CD4-positive, alpha-beta T cell treated with Interleukin-10 for 1 hour (primary cell): Measurements from ENCODE around the gene EMP2.
"Not testable (repeated sequence)": the region's sequence is repeated elsewhere in the genome, so short reads cannot be mapped to it uniquely, and the experiment has no call there.

Source experiments
- DNase-seq: peaks from one replicate; pipeline ENCODE4 v3.0.0-alpha.2; 2020

The EMP2 gene

GRCh38 chr16:10519929-10520868 is 60.2 kb downstream of the EMP2 start:
- DNase-seq: no peak

GRCh38 chr16:10519297-10519696 is 61.1 kb downstream of the EMP2 start:
- DNase-seq: no peak

- no peak for DNase-seq
Observed at GRCh38 chr16:10518479-10519041, 61.8 kb downstream of the EMP2 start.

GRCh38 chr16:10517868-10518267 is 62.5 kb downstream of the EMP2 start:
- DNase-seq: no peak

GRCh38 chr16:10514369-10515055 is 65.9 kb downstream of the EMP2 start:
- DNase-seq: peak; percentile 61

GRCh38 chr16:10511829-10512228 is 68.6 kb downstream of the EMP2 start:
- DNase-seq: no peak

GRCh38 chr16:10510279-10510678 is 70.1 kb downstream of the EMP2 start:
- no peak for DNase-seq

- peak; percentile 79 for DNase-seq
Observed at GRCh38 chr16:10509534-10510025, 70.8 kb downstream of the EMP2 start.

GRCh38 chr16:10505286-10505685 is 75.1 kb downstream of the EMP2 start:
- DNase-seq: not testable (repeated sequence)

GRCh38 chr16:10504404-10504885 is 76.0 kb downstream of the EMP2 start:
- no peak for DNase-seq

GRCh38 chr16:10502776-10503175 is 77.6 kb downstream of the EMP2 start:
- DNase-seq: no peak

GRCh38 chr16:10501016-10501607 is 79.3 kb downstream of the EMP2 start:
- DNase-seq: no peak

- DNase-seq: no peak
Observed at GRCh38 chr16:10500582-10500981, 79.8 kb downstream of the EMP2 start.

- no peak for DNase-seq
Observed at GRCh38 chr16:10497132-10498101, 83.0 kb downstream of the EMP2 start.

- DNase-seq: no peak
Observed at GRCh38 chr16:10495031-10495345, 85.4 kb downstream of the EMP2 start.

GRCh38 chr16:10494343-10495030 is 85.9 kb downstream of the EMP2 start:
- no peak for DNase-seq

- DNase-seq: no peak
Observed at GRCh38 chr16:10493276-10493675, 87.1 kb downstream of the EMP2 start.

- no peak for DNase-seq
Observed at GRCh38 chr16:10490141-10490540, 90.3 kb downstream of the EMP2 start.

- no peak for DNase-seq
Observed at GRCh38 chr16:10485698-10486382, 94.6 kb downstream of the EMP2 start.

GRCh38 chr16:10485159-10485558 is 95.2 kb downstream of the EMP2 start:
- DNase-seq: no peak

- DNase-seq: no peak
Observed at GRCh38 chr16:10480151-10480550, 100.2 kb downstream of the EMP2 start.
